ENCODE results near the gene TSPAN14. TPM values are rescaled to one million over a fixed set of nuclear protein-coding genes. Genes with fewer than 3 reads are reported as not detected.

Gene TSPAN14
- total and polyA plus RNA-seq, 2 of the 13 experiments (the other 11 are each of a cell fraction or from before 2014, with no cell fraction given): 24.1 to 80.6 TPM

DNA sequence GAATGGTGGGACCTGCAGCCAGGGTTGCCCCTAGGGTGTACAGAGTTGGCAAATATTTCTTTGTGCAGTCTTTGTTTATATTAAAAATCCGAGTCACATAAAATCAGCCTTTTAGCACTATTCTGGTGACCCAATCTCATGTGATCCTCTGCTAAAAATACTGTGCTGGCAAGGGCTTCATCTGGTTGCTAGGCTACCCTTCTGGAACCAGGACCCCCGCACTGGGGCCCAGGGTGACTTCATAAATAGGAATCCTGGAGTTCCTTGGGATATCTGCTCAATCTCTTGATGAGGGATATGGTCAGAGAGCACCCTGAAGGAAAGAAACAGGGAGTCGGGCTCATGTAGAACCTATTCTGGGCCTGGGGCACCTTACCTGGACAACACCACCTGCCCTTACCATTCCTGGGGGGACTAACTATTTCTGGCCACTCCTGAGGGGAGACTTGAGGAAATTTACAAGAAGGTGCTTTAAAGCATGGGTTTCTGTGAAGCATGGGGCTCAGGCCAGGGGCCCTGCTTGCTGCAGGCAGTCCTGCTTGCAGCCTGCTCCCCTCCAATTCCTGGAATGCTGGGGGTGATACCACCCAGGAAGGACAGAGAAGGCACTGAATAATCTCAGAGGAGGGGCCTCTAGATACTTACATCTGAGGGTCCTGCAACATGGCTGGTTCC is 128.3 kb downstream of the TSPAN14 start:
- Histone ChIP-seq H2AFZ (ENCODE audit: low read length) (no peak overlapping the region), H3K27me3 (ENCODE audit: control insufficient read depth in 1 of 2, insufficient read depth in 2 of 2, low read length in 2 of 2) (peaks cover 0 to 27% of the 10 kb centered on the region in 2 experiments; a peak in 4 of 5 replicates), H3K9me3 (ENCODE audit: low read length) (no peaks in the 10 kb centered on the region), H3K4me2 (ENCODE audit: low read depth, low read length) (no peak overlapping the region), H4K20me1 (ENCODE audit: insufficient read depth, low read length) (no peaks in the 10 kb centered on the region), H3K4me1 (ENCODE audit: insufficient read depth, low read length) (no peaks in the 10 kb centered on the region), H3K79me2 (ENCODE audit: insufficient read depth, low read length) (no peaks in the 10 kb centered on the region), H3K36me3 (replicated peaks in 1 of 2; ENCODE audit: control insufficient read depth in 1 of 2, insufficient read depth in 2 of 2, low read length in 2 of 2) (no peaks in the 10 kb centered on the region), H3K27ac (ENCODE audit: extremely low read length, insufficient read depth, low read length) (no peak overlapping the region), H3K4me3 (replicated peaks in 1 of 3; ENCODE audit: insufficient read depth in 1 of 3, low read depth in 2 of 3, low read length in 3 of 3) (no peak overlapping the region), H3K9ac (ENCODE audit: insufficient read depth, low read depth, low read length) (no peak overlapping the region)
- in situ Hi-C loops (cut with HindIII; ENCODE audit: extremely low pct_ligation_motif_present, low pct_unique_long_range_greater_than_20kb) (no loop called here), intact Hi-C loops (cut with micrococcal nuclease; ENCODE audit: unreplicated experiment) (no loop called here)
- DNase-seq (ENCODE audit: low spot score) (no peak), ATAC-seq (no peak), FAIRE-seq (no peak)
- ChIA-PET POLR2A (no interaction called here), CTCF (ENCODE audit: low intra/inter-chr PET ratio, low total read pairs) (no interaction called here)
- BruUV-seq (replicated peaks): no TSS peak
- WGBS (ENCODE audit: low lambda C conversion rate): 17% methylated on average over 3 of the region's 3 CpGs
- TF ChIP-seq ZBTB7A (CRISPR knock-in tag; IDR thresholded peaks at IDR 0.05): no peak
- no peak for TF ChIP-seq MIXL1 (CRISPR knock-in tag; IDR thresholded peaks at IDR 0.05)
- no peak for TF ChIP-seq HDAC6 (IDR thresholded peaks at IDR 0.05; ENCODE audit: low read depth, low read length)
- TF ChIP-seq DR1 (CRISPR knock-in tag; IDR thresholded peaks at IDR 0.05): no peak
- no peak for TF ChIP-seq SMARCE1 (IDR thresholded peaks at IDR 0.05; ENCODE audit: borderline replicate concordance)
- TF ChIP-seq, protein P1, sequence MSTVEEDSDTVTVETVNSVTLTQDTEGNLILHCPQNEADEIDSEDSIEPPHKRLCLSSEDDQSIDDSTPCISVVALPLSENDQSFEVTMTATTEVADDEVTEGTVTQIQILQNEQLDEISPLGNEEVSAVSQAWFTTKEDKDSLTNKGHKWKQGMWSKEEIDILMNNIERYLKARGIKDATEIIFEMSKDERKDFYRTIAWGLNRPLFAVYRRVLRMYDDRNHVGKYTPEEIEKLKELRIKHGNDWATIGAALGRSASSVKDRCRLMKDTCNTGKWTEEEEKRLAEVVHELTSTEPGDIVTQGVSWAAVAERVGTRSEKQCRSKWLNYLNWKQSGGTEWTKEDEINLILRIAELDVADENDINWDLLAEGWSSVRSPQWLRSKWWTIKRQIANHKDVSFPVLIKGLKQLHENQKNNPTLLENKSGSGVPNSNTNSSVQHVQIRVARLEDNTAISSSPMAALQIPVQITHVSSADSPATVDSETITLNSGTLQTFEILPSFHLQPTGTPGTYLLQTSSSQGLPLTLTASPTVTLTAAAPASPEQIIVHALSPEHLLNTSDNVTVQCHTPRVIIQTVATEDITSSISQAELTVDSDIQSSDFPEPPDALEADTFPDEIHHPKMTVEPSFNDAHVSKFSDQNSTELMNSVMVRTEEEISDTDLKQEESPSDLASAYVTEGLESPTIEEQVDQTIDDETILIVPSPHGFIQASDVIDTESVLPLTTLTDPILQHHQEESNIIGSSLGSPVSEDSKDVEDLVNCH (CRISPR knock-in tag; IDR thresholded peaks at IDR 0.05): no peak
- TF ChIP-seq, protein P2, sequence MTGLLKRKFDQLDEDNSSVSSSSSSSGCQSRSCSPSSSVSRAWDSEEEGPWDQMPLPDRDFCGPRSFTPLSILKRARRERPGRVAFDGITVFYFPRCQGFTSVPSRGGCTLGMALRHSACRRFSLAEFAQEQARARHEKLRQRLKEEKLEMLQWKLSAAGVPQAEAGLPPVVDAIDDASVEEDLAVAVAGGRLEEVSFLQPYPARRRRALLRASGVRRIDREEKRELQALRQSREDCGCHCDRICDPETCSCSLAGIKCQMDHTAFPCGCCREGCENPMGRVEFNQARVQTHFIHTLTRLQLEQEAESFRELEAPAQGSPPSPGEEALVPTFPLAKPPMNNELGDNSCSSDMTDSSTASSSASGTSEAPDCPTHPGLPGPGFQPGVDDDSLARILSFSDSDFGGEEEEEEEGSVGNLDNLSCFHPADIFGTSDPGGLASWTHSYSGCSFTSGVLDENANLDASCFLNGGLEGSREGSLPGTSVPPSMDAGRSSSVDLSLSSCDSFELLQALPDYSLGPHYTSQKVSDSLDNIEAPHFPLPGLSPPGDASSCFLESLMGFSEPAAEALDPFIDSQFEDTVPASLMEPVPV (CRISPR knock-in tag; IDR thresholded peaks at IDR 0.05): no peak
- TF ChIP-seq BRD4 (CRISPR knock-in tag; IDR thresholded peaks at IDR 0.05): no peak
- no peak for TF ChIP-seq NRL (CRISPR knock-in tag; IDR thresholded peaks at IDR 0.05; ENCODE audit: borderline replicate concordance)
- TF ChIP-seq ZKSCAN1 (IDR thresholded peaks at IDR 0.05; ENCODE audit: low read length): no peak
- no peak for TF ChIP-seq ARID2 (CRISPR knock-in tag; IDR thresholded peaks at IDR 0.05; ENCODE audit: borderline replicate concordance)
- no peak for TF ChIP-seq ISX (CRISPR knock-in tag; conservative IDR thresholded peaks at IDR 0.05)
- TF ChIP-seq ZNF232 (CRISPR knock-in tag; IDR thresholded peaks at IDR 0.05; ENCODE audit: borderline replicate concordance): no peak
- TF ChIP-seq KLF12 (CRISPR knock-in tag; IDR thresholded peaks at IDR 0.05; ENCODE audit: borderline replicate concordance): no peak
